GM23338 (cell line): ENCODE data around the gene SLIRP. TPM values are rescaled to one million over a fixed set of nuclear protein-coding genes. Genes with fewer than 3 reads are reported as not detected.

Experiments used
- ATAC-seq: fragments of 200-7000 bp; cut with Tn5 transposase; 3 replicates; pipeline ENCODE4 v1.9.1; 2020
- DNase-seq: peaks from one replicate; pipeline ENCODE4 v3.0.0-alpha.2; 2015; ENCODE audit warnings: low spot score
- H2AFZ ChIP-seq: fragments of 200-600 bp; sonication (generic); 2 replicates; pipeline ENCODE4 v1.8.0; 2016; ENCODE audit warnings: antibody characterized with exemption, mild to moderate bottlenecking, moderate library complexity
- H3F3A ChIP-seq: fragments of 200-600 bp; sonication (generic); replicated peaks from 2 replicates; pipeline ENCODE4 v1.8.0; 2017; ENCODE audit warnings: antibody characterized with exemption, mixed run types, low read depth
- H3K27ac ChIP-seq: fragments of 200-600 bp; sonication (generic); 2 replicates; pipeline ENCODE4 v1.6.1; 2016; ENCODE audit warnings: low read depth
- H3K27me3 ChIP-seq: fragments of 200-600 bp; sonication (generic); 2 replicates; pipeline ENCODE4 v1.8.0; 2016; ENCODE audit warnings: mild to moderate bottlenecking, mixed run types, moderate library complexity; ENCODE audit not compliant: insufficient read depth
- H3K36me3 ChIP-seq: fragments of 200-600 bp; sonication (generic); 2 replicates; pipeline ENCODE4 v1.8.0; 2016; ENCODE audit warnings: mild to moderate bottlenecking; ENCODE audit not compliant: insufficient read depth
- H3K4me1 ChIP-seq: fragments of 200-600 bp; sonication (generic); 2 replicates; pipeline ENCODE4 v1.8.0; 2016; ENCODE audit warnings: mild to moderate bottlenecking, moderate library complexity; ENCODE audit not compliant: insufficient read depth
- H3K4me2 ChIP-seq: fragments of 200-600 bp; sonication (generic); 2 replicates; pipeline ENCODE4 v1.7.1; 2017; ENCODE audit warnings: mixed run types
- H3K4me3 ChIP-seq: fragments of 200-600 bp; sonication (generic); 2 replicates; pipeline ENCODE4 v1.6.1; 2016; ENCODE audit warnings: mixed run types
- H3K79me2 ChIP-seq: fragments of 200-600 bp; sonication (generic); replicated peaks from 2 replicates; pipeline ENCODE4 v1.8.0; 2017; ENCODE audit warnings: mild to moderate bottlenecking; ENCODE audit not compliant: insufficient read depth
- H3K9me2 ChIP-seq: fragments of 200-600 bp; sonication (generic); 2 replicates; pipeline ENCODE4 v1.8.0; 2017; ENCODE audit not compliant: insufficient read depth
- H4K20me1 ChIP-seq: fragments of 200-600 bp; sonication (generic); replicated peaks from 2 replicates; pipeline ENCODE4 v1.8.0; 2017; ENCODE audit warnings: mild to moderate bottlenecking; ENCODE audit not compliant: insufficient read depth
- H3K27ac Mint-ChIP-seq: 2 replicates; pipeline ENCODE4 v1.8.0; 2020; ENCODE audit warnings: inconsistent platforms, mild to moderate bottlenecking, moderate library complexity, mixed read lengths
- H3K27me3 Mint-ChIP-seq: 3 replicates; pipeline ENCODE4 v1.8.0; 2022; ENCODE audit warnings: low read depth, mild to moderate bottlenecking, moderate library complexity, mixed read lengths, inconsistent platforms; ENCODE audit not compliant: insufficient read depth, poor library complexity
- H3K36me3 Mint-ChIP-seq: 3 replicates; pipeline ENCODE4 v1.8.0; 2021; ENCODE audit warnings: low read depth, mild to moderate bottlenecking, inconsistent platforms, moderate library complexity, mixed read lengths
- H3K4me1 Mint-ChIP-seq: 3 replicates; pipeline ENCODE4 v1.8.0; 2020; ENCODE audit warnings: mild to moderate bottlenecking, inconsistent platforms, mixed read lengths
- H3K4me3 Mint-ChIP-seq: 3 replicates; pipeline ENCODE4 v1.8.0; 2021; ENCODE audit warnings: moderate library complexity, mild to moderate bottlenecking, inconsistent platforms, mixed read lengths
- H3K9me3 Mint-ChIP-seq: 3 replicates; pipeline ENCODE4 v1.8.0; 2020; ENCODE audit warnings: moderate library complexity, mild to moderate bottlenecking, inconsistent platforms, mixed read lengths
- CREB1 ChIP-seq: fragments of 250-450 bp; sonication (Bioruptor Pico); IDR thresholded peaks from 2 replicates; pipeline ENCODE4 v1.5.0; 2020; ENCODE audit warnings: low read depth, mild to moderate bottlenecking, moderate library complexity
- CTCF ChIP-seq, 2 experiments: fragments of 200-600 bp in 1 of 2; sonication (generic) in 1 of 2; conservative IDR thresholded peaks; 2 replicates each; pipeline versions ENCODE4 v1.5.1 to v1.6.1; 2016 to 2017; ENCODE audit warnings: antibody characterized with exemption in 2 of 2, low read depth in 2 of 2, mild to moderate bottlenecking in 2 of 2, moderate library complexity in 1 of 2
- ETS1 ChIP-seq: IDR thresholded peaks from 2 replicates; pipeline ENCODE4 v1.6.1; 2016; ENCODE audit warnings: antibody characterized with exemption
- EZH2 ChIP-seq: fragments of 200-600 bp; sonication (generic); IDR thresholded peaks from one replicate; pipeline ENCODE4 v1.8.0; 2017; ENCODE audit warnings: antibody characterized with exemption, mild to moderate bottlenecking, low read depth; ENCODE audit not compliant: unreplicated experiment
- EZH2phosphoT487 ChIP-seq: fragments of 200-600 bp; sonication (generic); IDR thresholded peaks from one replicate; pipeline ENCODE4 v1.8.1; 2018; ENCODE audit warnings: antibody characterized with exemption; ENCODE audit not compliant: unreplicated experiment
- JUNB ChIP-seq: IDR thresholded peaks from one replicate; pipeline ENCODE4 v1.6.1; 2016; ENCODE audit warnings: antibody characterized with exemption; ENCODE audit not compliant: unreplicated experiment
- NANOG ChIP-seq: IDR thresholded peaks from 2 replicates; pipeline ENCODE4 v1.6.1; 2016; ENCODE audit warnings: antibody characterized with exemption, borderline replicate concordance
- POLR2AphosphoS5 ChIP-seq: IDR thresholded peaks from 2 replicates; pipeline ENCODE4 v1.6.1; 2016; ENCODE audit warnings: antibody characterized with exemption, low read depth
- REST ChIP-seq: IDR thresholded peaks from one replicate; pipeline ENCODE4 v1.6.1; 2018; ENCODE audit warnings: antibody characterized with exemption; ENCODE audit not compliant: unreplicated experiment
- STAT1 ChIP-seq: IDR thresholded peaks from one replicate; pipeline ENCODE4 v1.6.1; 2016; ENCODE audit warnings: antibody characterized with exemption; ENCODE audit not compliant: unreplicated experiment
- ZNF114 ChIP-seq: fragments of 250-450 bp; sonication (Bioruptor Pico); IDR thresholded peaks from 2 replicates; pipeline ENCODE4 v1.5.0; 2020; ENCODE audit warnings: mild to moderate bottlenecking, moderate library complexity
- ZNF331 ChIP-seq: fragments of 250-450 bp; sonication (Bioruptor Pico); IDR thresholded peaks from 2 replicates; pipeline ENCODE4 v1.5.0; 2020; ENCODE audit warnings: low read depth, mild to moderate bottlenecking, moderate library complexity
- ZNF462 ChIP-seq: fragments of 250-450 bp; sonication (Bioruptor Pico); IDR thresholded peaks from 2 replicates; pipeline ENCODE4 v1.5.0; 2020; ENCODE audit warnings: mild to moderate bottlenecking, moderate library complexity
- polyA plus RNA-seq: library from polyadenylated mRNA; unstranded; fragments of >200 nt; fragmentation: Nextera tagmentation; extraction: Ambion mirVana; gene quantifications from 2 replicates; pipeline ENCODE4 v1.2.1, GENCODE V29; 2016
- total RNA-seq: library from RNA; depleted of rRNA; stranded (reverse); fragments of >200 nt; shearing (Covaris generic); gene quantifications from 2 replicates; pipeline ENCODE4 v1.2.3, GENCODE V29; 2014

The SLIRP gene
- total and polyA plus RNA-seq, 2 experiments from 2014 or later: 240 to 2,291 TPM

- Histone ChIP-seq H3F3A (no peaks in the 10 kb centered on the region; the same call in 1 of the 2 replicates), H3K9me2 (no peaks in the 10 kb centered on the region), H3K27me3 (no peaks in the 10 kb centered on the region), H3K79me2 (no peaks in the 10 kb centered on the region), H4K20me1 (peaks cover 12% of the 10 kb centered on the region; the same call in 1 of the 2 replicates), H3K4me1 (no peaks in the 10 kb centered on the region), H2AFZ (no peak overlapping the region), H3K27ac (no peak overlapping the region), H3K4me3 (no peak overlapping the region), H3K4me2 (no peak overlapping the region), H3K36me3 (peaks cover 3% of the 10 kb centered on the region)
- Mint-ChIP-seq H3K27ac (no peak overlapping the region), H3K4me3 (no peak overlapping the region), H3K36me3 (peaks cover 12% of the 10 kb centered on the region), H3K4me1 (no peaks in the 10 kb centered on the region), H3K27me3 (peaks cover 5% of the 10 kb centered on the region), H3K9me3 (no peaks in the 10 kb centered on the region)
- DNase-seq (no peak), ATAC-seq (no peak)
- no peak for TF ChIP-seq CTCF (conservative IDR thresholded peaks at IDR 0.05; ENCODE audit: low read depth in 2 of 2)
- TF ChIP-seq NANOG: no peak
- TF ChIP-seq ZNF462 (CRISPR knock-in tag): no peak
- no peak for TF ChIP-seq POLR2AphosphoS5
- TF ChIP-seq ZNF114 (CRISPR knock-in tag): no peak
- TF ChIP-seq JUNB: no peak
- TF ChIP-seq ETS1: no peak
- TF ChIP-seq EZH2: no peak
- TF ChIP-seq REST: no peak
- TF ChIP-seq ZNF331 (CRISPR knock-in tag): no peak
- TF ChIP-seq CREB1 (CRISPR knock-in tag): no peak
- no peak for TF ChIP-seq EZH2phosphoT487
- TF ChIP-seq STAT1: no peak
Observed at GRCh38 chr14:77682158-77682553, 25.7 kb upstream of the SLIRP start.
